Measurements from ENCODE around the gene SEMA3F.

SEMA3F gene

DNA sequence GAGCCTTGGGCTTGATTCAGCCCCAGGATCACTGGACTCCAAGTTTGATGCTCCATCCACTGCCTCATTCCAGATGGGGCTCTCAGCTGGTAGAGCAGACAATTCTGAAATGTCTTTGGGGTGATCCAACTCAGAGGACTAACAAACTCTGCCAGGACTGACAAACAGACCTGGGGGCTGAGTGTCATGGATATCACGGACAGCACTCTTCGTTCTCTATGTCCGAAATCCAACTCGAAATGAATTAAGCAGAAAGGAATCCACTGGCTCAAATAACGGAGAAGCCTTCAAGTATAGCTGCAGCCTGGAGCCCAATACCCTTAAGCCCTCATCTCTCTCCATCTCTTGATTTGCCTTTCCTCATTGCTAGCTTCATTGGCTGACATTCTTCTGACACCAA is 64.2 kb downstream of the SEMA3F start:
- no peaks in the 10 kb centered on the region for H4K20me1 ChIP-seq (ENCODE audit: insufficient read depth)
- peaks cover 11% of the 10 kb centered on the region; the same call in 1 of the 2 replicates for H3K27me3 ChIP-seq (ENCODE audit: insufficient read depth, low read depth)
- no peak overlapping the region for H3K4me2 ChIP-seq
- H3K27ac ChIP-seq, result no peak overlapping the region
- no peaks in the 10 kb centered on the region for H3K79me2 ChIP-seq (ENCODE audit: insufficient read depth, low read depth)
- TF ChIP-seq, protein P1, sequence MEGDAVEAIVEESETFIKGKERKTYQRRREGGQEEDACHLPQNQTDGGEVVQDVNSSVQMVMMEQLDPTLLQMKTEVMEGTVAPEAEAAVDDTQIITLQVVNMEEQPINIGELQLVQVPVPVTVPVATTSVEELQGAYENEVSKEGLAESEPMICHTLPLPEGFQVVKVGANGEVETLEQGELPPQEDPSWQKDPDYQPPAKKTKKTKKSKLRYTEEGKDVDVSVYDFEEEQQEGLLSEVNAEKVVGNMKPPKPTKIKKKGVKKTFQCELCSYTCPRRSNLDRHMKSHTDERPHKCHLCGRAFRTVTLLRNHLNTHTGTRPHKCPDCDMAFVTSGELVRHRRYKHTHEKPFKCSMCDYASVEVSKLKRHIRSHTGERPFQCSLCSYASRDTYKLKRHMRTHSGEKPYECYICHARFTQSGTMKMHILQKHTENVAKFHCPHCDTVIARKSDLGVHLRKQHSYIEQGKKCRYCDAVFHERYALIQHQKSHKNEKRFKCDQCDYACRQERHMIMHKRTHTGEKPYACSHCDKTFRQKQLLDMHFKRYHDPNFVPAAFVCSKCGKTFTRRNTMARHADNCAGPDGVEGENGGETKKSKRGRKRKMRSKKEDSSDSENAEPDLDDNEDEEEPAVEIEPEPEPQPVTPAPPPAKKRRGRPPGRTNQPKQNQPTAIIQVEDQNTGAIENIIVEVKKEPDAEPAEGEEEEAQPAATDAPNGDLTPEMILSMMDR (conservative IDR thresholded peaks at IDR 0.05; ENCODE audit: low read depth, low read length), result no peak
- no peaks in the 10 kb centered on the region for H3K4me1 ChIP-seq (ENCODE audit: low read depth, poor library complexity, severe bottlenecking)
- no peak overlapping the region for H2AFZ ChIP-seq (ENCODE audit: low read depth)
- no peaks in the 10 kb centered on the region for H3K36me3 ChIP-seq (ENCODE audit: insufficient read depth)
- H3K9ac ChIP-seq, result no peak overlapping the region
- no peak overlapping the region for H3K4me3 ChIP-seq (IDR thresholded peaks at IDR 0.05; ENCODE audit: insufficient read depth, low read depth, low read length)

DNA sequence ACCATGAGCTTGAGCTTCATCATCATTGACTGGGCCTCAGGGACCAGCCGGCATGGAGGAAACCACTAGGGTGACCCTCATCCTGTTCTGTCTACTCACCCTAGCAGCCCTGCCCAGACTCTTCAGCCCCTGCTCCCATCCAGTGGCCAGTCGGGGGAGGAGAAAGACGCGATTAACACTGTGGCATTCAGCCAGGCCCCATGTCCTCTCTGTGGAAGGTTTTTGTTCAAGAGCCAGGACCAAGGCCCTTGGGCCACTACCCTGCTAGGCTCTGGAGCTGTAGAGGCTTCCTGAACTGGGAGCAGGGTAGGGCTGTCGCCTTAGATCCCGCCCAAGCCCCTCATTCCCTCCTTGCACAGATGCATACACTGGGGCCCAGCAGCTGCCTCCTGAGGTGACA is 65.0 kb downstream of the SEMA3F start:
- H3K9ac ChIP-seq, result no peak overlapping the region
- H2AFZ ChIP-seq (ENCODE audit: low read depth), result no peak overlapping the region
- peaks cover 11% of the 10 kb centered on the region; the same call in 1 of the 2 replicates for H3K27me3 ChIP-seq (ENCODE audit: insufficient read depth, low read depth)
- no peak overlapping the region for H3K4me3 ChIP-seq (IDR thresholded peaks at IDR 0.05; ENCODE audit: insufficient read depth, low read depth, low read length)
- no peaks in the 10 kb centered on the region for H3K4me1 ChIP-seq (ENCODE audit: low read depth, poor library complexity, severe bottlenecking)
- TF ChIP-seq, protein P1 (conservative IDR thresholded peaks at IDR 0.05; ENCODE audit: low read depth, low read length), result no peak
- H3K79me2 ChIP-seq (ENCODE audit: insufficient read depth, low read depth), result no peaks in the 10 kb centered on the region
- no peak overlapping the region for H3K4me2 ChIP-seq
- H4K20me1 ChIP-seq (ENCODE audit: insufficient read depth), result no peaks in the 10 kb centered on the region
- no peaks in the 10 kb centered on the region for H3K36me3 ChIP-seq (ENCODE audit: insufficient read depth)
- H3K27ac ChIP-seq, result no peak overlapping the region

DNA sequence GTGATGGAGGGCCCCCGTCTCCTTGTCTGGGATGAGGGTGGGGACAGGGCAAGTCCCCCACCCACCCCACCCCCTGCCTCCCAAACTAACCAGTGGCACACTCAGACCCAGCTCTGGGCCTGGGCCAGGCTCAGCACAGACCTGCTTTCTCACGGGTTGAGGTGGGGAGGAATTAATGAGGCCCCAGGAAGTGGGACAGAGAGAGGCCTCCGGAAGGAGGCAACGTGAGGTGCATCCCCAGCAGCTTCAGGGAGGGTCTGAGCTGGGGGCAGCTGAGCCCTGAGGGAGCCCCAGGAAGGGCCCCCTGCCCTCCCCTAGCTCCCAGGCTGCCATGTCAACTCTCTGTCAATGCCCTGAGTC is 65.9 kb downstream of the SEMA3F start:
- no peak overlapping the region for H3K27ac ChIP-seq
- H3K4me2 ChIP-seq, result no peak overlapping the region
- H3K9ac ChIP-seq, result no peak overlapping the region
- no peak overlapping the region for H3K4me3 ChIP-seq (IDR thresholded peaks at IDR 0.05; ENCODE audit: insufficient read depth, low read depth, low read length)
- peaks cover 11% of the 10 kb centered on the region; the same call in 1 of the 2 replicates for H3K27me3 ChIP-seq (ENCODE audit: insufficient read depth, low read depth)
- H4K20me1 ChIP-seq (ENCODE audit: insufficient read depth), result no peaks in the 10 kb centered on the region
- H2AFZ ChIP-seq (ENCODE audit: low read depth), result no peak overlapping the region
- H3K4me1 ChIP-seq (ENCODE audit: low read depth, poor library complexity, severe bottlenecking), result peaks cover 4% of the 10 kb centered on the region
- H3K79me2 ChIP-seq (ENCODE audit: insufficient read depth, low read depth), result no peaks in the 10 kb centered on the region
- H3K36me3 ChIP-seq (ENCODE audit: insufficient read depth), result no peaks in the 10 kb centered on the region
- TF ChIP-seq, protein P1 (conservative IDR thresholded peaks at IDR 0.05; ENCODE audit: low read depth, low read length), result no peak

DNA sequence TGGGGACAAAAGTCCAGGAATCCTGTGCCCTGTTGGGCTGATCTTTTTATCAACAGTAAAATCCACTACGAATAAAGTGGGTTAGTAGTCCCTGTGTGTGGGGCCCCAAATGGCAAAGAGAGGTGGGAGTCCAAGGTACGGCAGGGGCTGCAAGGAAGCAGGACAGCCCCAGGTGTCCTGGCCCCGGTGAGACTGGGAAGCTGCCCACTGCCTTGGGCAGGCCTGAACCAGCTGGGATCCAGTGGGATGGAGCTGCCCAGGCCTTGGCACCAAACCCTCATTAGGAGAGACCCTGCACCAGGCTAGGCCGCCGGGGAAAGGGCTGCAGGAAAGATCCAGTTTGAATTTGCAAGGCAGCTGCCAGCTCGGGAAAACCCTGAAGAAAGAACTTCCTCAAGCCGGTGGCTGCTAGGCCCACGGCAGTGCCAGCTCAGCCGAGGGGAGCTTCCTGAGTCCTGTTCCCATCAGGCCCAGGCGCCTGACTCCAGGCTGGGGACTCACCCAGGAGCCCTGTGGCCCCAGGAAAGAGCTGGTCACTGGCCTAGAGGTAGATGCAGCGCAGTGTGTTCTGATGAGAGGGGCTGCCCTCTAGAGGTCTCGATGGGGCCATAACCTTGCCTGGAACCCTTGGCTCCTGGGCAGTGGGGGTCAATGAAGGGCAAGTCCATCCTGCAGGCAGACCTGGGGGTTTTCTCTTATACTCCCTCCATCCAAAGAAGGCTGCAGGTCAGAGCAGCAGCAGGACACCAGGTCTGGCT is 66.5 kb downstream of the SEMA3F start:
- no peak overlapping the region for H3K9ac ChIP-seq
- no peaks in the 10 kb centered on the region for H3K79me2 ChIP-seq (ENCODE audit: insufficient read depth, low read depth)
- no peak overlapping the region for H3K4me3 ChIP-seq (IDR thresholded peaks at IDR 0.05; ENCODE audit: insufficient read depth, low read depth, low read length)
- TF ChIP-seq, protein P1 (conservative IDR thresholded peaks at IDR 0.05; ENCODE audit: low read depth, low read length), result no peak
- H3K27me3 ChIP-seq (ENCODE audit: insufficient read depth, low read depth), result peaks cover 11% of the 10 kb centered on the region; the same call in 1 of the 2 replicates
- H3K4me2 ChIP-seq, result no peak overlapping the region
- no peaks in the 10 kb centered on the region for H3K36me3 ChIP-seq (ENCODE audit: insufficient read depth)
- H3K4me1 ChIP-seq (ENCODE audit: low read depth, poor library complexity, severe bottlenecking), result peaks cover 4% of the 10 kb centered on the region
- H3K27ac ChIP-seq, result no peak overlapping the region
- no peaks in the 10 kb centered on the region for H4K20me1 ChIP-seq (ENCODE audit: insufficient read depth)
- H2AFZ ChIP-seq (ENCODE audit: low read depth), result no peak overlapping the region

All from KMS-11 (cell line).